Stimulated activated CD4-positive, alpha-beta T cell treated with anti-CD3 and anti-CD28 coated beads, TNF-alpha, amount 100 ng/mL, for 4 hours (primary cell): ENCODE data around the gene PICK1.
"Not testable (repeated sequence)": the region's sequence is repeated elsewhere in the genome, so short reads cannot be mapped to it uniquely, and the experiment has no call there.

Experiments used
- DNase-seq, 3 experiments: peaks; one replicate each; pipeline ENCODE4 v3.0.0-alpha.2; 2020; ENCODE audit warnings: low read depth in 3 of 3

PICK1 gene

DNA sequence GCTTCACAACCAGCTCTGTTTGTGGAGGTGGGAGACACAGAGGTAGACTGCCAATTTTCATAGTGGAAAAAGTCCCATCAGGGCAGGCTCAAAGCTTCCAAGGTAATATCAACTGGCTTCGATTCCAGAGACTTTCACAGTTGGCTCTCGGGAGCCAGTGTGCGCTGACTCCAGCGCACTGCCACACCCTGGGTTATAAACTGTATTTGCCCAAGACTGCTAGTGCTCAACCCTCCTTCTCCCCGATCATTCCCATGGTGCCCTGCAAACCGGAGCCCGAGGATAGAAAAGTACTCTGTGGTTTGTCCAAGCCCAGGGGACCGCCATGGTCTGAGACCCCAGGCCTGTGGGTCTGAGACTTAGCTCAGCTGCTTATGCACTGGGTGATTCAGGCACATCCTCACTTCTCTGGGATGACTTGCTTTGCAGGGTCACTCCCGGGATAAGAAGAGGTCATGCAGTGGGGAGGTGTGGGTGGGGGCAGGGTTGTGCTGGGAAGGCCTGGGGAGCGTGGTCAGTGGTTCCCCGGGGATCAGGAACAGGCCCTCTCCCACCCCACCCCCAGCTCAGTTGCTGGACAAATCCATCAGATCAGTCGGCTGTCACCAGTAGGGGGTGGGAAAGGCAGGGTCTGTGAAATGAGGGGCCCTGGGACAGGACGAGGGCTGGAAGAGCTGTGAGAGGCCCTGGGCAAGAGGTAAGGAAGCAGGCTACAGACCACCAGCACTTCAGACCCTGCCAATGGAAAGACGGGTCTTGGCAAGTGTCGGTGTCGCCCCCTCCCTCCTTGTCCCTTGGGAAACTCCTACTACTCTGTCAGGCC is 26.7 kb upstream of the PICK1 start:
- no peak for DNase-seq

DNA sequence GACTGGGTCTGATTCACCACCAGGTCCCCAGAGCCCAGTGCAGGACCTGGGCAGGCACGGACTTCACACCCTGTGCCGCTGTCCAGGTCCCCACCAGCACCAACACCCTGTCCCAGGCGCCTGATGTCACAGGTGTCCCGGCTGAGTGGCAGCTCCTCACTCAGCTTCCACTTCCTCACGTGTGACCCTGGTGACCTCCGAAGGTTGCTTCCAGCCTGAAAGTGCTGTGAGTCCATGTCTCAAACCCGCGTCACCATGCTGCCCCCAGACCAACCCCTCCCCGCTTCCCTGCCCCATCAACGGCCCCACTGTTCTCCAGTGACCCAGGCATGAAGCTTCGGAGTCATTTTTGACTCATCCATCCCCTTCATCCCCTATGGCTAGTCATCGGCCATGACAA is 25.7 kb upstream of the PICK1 start:
- DNase-seq, result no peak

DNA sequence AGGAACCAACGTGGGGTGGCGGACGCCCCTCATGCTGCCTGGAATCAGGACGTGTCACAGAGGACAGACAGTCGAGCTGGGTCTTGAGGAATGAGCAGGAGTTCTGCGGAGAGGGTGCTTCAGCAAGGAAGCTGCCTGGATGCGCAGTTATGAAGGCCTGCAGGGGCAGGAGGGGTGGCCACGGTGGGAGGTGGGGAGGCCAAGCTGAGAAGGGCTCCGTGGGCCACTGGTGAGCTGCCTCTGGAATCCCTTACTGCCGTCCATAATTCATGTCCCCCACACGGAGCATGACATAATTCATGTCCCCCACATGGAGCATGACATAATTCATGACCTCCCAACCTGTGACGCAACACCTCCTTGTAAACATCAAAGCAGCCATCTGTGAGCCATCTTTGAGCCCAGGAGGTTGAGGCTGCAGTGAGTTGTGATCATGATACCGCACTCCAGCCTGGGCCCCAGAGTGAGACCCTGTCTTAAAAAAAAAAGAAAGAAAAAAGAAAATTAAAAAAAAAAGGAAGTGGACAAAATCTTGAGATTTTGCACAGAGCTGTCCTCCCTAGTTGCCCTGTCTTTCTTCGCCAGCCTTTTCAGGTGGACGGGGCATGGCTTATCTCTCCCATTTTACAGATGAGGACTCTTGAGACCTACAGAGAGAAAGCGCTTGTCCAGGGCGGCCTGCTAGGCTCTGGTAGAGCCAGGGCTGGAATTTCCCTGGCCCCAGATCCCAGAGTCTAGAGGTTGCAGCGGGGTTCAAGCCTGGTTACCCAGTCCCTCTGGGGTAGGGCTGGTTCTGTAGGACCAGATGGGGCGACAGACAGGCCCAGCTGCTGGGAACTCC is 24.3 kb upstream of the PICK1 start:
- DNase-seq, result no peak

DNA sequence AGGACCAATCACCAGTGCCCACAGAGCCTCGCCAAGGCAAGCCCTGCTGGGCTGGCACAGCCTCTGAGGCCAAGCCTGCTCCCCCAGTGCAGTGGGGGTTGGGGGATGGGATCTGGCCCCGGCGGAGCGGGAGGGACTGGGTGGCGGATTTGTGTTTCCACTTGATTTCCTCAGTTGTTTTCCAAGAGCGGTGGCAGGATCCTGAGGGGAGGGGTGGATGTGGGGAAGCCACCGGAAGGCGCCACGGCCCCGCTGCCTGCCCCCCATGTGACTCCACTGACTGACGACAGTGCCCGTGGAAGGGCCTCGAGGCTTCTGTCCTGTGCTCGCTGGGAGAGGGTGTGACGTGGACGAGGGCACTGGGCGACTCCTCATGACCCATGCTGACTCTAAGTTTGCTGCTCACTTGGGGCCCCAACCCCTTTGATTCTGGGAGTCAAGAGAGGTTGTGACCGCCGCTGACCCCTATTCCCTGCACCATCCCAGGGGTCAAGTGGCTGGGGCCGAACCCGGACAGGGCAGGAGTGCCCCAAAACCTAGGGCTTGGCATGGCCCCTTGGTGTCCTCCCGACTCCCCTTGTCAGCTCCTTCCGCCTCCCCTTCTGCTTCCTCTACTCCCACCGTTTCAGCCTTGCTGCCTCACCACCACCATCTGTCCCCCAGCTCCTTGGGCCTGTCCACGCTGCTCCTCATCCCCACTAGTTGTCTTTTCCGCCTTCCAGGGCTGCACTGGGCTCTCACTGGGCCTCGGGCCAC is 23.5 kb upstream of the PICK1 start:
- no peak for DNase-seq

DNA sequence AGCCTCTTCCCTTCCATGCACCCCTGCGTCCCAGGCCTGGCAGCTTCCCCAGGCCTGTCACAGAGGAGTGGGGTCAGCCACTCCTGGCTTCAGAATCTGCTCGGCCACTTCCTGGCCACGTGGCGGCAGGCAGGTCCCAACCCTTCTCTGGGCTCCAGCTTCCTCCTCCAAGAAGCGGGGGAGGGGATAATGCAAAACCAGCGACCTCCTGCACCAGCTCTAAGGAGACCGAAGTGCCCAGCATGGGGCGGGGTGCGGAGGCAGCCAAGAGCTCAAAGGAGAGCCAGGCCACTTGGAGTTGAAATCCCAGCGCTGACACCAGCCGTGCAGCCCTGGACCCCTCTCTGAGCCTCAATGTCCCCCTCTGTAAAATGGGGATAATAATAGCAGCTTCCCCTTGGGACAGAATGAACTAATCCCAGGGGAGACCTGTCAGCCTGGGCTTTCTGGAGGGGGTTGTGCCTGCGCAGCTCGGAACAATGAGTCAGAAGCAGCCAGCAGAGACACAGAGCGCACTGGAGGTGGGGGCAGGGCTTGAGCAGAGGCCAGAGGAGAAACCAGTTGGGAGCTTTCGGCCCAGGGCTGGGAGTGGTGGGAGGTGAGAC is 22.8 kb upstream of the PICK1 start:
- no peak for DNase-seq

DNA sequence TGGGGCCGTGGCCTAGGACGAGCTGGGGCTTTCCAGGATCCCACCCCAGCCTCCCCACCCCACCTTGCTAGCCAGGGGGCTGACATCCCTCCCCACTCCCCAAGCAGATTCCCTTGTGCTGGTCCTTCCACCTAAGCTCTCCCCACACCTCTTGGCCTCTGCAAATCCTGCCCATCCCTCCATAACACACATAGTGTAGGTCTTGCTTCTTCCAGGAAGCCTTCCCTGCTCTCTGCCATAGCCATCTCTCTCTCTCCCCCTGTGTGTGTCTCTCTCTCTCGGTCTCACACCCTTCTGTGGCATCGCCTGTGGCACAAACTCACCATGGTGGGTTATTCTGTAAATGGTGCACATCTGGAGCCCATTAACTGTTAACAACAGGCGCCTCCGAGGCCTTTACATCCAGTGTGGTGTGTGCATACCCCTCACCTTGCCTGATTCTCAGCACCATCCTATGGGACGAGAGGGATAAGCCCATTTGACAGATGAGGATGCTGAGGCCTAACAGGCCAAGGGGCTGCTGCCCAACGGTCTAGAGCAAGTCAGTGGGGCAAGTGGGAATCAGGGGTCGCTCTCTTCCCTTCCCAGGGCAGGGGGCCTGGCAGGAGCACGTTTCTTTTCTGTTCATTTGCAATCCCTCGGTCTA is 22.2 kb upstream of the PICK1 start:
- no peak for DNase-seq

DNA sequence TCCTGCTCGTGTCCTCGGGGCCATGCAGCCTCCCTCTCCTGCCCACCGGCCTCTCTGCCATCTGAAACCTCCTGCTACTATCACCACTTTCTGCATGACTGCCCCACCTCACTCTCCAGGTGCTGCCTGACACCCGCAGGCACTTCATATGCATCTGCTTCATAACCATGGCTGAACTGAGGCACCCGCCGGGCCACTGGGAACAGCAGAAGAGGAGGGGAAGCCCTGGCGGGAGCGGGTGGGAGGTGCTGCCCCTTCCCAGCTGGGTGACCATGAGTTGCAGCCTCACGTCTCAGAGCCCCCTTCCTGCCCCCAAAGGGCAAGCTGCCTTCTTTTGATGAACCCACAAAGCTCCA is 21.7 kb upstream of the PICK1 start:
- DNase-seq, result no peak

DNA sequence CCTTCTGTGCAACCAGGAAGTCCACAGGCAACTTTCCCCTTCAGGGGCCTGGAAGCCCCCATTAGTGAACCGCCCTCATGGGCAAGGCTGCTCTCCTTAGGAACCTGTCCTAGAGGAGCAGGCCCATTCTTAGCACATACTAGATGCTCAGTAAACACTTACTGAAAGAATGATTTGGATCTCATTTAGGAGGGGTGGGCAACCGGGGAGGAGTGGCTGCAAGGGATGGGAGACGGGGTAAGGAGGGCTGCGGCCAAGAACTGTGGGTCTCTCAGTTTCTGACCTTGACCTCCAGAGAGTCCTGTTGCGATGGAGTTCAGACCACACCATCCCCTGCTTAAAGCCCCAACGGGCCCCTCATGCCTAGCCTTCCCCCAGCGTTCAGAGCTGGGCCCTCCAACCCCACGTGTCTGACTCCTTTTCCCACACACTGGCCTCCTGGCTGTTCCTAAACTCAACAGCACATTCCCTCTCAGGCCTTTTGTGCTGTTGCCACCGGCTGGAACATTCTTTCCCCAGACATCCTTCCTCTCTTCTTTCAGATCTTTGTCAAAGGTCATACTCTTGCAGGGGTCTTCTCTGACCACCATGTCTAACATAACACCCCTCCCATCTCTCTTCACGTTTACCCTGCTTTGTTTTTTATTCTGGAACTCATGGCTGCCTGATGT is 20.7 kb upstream of the PICK1 start:
- DNase-seq, result no peak

DNA sequence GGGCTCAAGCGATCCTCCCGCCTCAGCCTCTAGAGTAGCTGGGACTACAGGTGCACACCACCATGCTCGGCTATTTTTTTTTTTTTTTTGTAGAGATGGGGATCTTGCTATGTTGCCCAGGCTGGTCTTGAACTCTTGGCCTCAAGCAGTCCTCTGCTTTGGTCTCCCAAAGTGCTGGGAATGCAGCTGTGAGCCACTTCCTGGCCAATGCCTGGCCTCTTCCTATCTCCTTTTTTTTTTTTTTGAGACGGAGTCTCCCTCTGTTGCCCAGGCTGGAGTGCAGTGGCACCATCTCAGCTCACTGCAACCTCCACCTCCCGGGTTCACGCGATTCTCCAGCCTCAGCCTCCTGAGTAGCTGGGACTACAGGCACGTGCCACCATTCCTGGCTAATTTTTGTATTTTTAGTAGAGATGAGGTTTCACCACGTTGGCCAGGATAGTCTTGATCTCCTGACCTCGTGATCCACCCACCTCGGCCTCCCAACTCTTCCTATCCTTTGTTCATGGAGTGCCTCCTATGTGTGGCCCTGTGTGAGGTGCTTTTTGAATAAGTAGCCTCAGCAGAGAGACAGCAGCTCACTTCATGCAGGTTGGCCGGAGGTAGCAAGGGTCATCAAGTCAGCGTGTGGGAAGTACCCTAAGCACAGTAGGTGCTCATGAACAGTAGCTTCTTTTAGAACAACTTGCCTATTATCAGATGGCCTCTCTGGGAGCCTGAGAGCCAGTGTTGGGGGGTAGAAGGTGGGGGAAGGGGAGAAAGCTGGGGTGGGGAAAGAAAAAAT is 19.6 kb upstream of the PICK1 start:
- DNase-seq, result not testable (repeated sequence)

DNA sequence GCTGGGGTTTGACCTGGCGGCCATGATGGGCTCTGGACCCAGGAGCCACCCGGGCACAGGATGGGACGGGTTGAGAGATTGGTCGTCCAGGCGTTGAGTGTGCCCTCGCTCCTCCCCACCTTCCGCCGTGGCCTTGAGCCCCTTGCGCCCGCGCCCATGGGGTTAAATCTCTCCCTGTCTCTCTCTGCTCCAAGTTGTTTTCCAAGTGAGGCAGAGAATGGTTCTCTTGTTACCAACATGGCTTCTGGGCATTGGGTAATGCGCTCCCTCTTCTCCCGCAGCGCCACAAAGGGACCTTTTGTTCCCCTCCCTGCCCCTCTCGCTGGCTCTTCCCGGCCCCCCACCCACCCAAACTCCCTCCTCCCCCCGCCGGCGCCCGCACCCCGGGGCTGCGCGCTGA is 18.8 kb upstream of the PICK1 start:
- no peak for DNase-seq

DNA sequence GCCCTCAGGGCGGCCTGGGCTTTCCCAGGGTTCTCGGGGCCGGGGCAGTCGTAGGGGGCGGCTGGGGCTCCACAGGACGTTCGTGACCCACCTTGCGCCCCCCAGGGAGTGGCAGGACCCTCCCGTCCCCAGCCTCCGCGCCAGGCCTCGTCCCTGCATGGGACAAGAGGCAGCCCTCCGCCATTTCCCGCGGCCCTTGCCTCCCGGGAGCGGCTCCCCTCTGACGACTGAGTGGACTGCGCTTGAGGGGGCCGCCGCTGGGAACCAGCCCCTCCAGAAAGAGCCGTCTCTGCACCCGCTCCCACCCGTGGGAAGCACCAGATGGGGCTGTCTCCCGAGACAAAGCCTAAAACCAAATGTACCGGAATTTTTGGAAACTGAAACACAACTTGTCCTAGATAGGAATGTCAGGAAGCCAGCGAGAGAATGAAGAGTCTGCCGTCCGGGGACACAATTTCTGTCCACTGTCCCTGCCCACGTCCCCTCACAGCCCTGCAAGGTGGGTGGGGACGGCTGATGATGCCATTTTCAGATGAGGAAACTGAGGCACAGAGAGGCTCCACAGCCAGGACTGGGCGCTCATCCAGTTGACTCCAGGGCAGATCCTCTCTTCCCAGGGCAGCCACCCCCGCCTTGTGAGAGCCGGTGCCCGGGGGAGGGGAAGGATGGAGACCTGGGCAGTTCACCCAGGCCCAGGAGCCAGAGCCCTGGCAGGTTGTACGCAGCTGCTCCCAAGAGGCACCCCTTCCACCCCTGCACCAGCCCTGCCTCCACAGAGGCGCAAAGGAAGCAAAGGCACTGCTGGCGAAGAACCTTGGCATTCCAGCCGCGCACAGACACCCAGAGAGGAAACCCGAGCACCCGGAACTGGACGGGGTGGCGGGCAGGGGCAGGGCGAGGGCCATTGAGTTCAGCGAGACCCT is 18.1 kb upstream of the PICK1 start:
- DNase-seq, result no peak

DNA sequence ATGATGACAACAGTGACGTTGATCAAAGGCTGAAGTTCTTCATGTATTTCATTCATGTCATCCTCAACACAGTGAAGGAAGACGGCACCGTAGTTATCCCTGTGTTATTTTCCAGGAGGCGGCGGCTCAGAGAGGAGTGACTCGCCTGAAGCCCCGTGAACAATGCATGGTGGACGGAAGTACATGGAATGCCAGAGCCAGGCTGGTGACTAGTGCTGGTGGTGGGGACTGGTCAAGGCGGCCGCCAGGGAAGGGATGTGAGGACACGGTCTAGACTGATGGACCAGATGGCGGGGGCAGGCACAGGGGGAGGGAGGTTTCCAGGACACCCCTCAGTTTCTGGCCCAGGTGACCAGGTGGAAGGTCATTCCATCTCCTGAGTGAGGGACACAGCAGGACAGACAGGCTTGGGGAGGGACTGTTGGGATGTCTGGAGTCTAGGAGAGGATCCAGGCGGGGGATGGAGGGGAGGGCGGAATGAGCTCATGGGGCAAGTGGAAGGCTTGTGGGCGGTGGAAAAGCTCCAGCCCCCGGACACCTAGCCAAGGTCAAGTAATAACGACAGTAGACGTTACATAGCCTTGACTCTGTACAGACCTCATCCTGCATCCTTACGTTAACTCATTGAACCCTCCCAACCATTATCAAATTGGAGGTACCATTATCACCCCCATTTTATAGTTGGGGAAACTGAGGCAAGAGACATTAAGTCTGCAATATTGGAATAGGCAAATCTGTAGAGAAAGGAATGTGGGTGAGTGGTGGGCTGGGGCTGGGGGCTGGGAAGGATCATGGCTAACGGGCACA is 16.0 kb upstream of the PICK1 start:
- DNase-seq, result no peak

DNA sequence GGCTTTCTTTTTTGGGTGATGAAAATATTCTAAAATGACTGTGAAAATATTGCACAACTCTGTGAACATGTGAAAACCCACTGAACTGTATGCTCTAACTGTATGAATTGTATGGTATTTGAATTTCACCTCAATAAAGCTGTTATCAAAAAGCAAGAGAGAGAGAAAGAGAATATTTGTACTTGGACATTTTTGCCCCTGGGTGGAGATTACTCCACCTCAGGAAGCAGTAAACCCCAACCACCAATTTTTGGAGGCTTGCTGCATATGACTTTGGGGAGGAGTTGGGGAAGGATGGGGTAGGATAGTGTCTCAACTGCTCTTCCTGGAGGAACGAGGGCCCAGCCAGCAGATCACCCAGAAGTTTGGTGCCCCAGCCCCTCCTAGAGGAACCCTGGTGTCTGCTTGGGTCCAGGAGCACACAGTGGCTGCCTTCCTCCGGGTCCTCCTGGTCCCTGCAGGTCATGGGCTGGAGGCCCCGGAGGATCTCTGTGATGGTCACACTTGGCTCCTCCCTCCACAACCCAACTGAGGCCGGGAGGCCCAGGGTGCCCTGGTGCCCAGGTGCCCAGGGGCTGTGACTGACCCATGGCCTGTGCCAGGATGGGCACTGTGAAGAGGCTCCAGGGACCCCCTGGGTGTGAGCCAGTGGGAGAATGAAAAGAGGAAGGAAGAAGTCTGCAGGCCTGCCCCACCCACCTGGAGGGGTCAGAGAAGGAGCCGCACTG is 15.3 kb upstream of the PICK1 start:
- no peak for DNase-seq

DNA sequence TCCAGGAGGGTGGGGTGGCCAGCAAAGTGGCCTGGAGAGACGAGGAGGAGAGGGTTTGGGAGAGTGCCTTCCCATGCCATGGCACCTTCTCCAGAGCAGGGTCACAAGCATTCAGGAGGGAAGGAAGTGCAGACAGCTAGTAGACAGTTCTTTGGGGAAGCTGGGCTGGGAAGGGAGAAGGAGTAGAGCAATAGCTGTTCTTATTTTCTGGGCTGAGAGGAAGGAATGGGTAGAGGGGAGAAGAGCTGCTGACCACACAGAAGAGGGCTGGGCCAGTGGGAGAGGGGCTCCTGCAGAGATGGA is 14.8 kb upstream of the PICK1 start:
- DNase-seq, result no peak

DNA sequence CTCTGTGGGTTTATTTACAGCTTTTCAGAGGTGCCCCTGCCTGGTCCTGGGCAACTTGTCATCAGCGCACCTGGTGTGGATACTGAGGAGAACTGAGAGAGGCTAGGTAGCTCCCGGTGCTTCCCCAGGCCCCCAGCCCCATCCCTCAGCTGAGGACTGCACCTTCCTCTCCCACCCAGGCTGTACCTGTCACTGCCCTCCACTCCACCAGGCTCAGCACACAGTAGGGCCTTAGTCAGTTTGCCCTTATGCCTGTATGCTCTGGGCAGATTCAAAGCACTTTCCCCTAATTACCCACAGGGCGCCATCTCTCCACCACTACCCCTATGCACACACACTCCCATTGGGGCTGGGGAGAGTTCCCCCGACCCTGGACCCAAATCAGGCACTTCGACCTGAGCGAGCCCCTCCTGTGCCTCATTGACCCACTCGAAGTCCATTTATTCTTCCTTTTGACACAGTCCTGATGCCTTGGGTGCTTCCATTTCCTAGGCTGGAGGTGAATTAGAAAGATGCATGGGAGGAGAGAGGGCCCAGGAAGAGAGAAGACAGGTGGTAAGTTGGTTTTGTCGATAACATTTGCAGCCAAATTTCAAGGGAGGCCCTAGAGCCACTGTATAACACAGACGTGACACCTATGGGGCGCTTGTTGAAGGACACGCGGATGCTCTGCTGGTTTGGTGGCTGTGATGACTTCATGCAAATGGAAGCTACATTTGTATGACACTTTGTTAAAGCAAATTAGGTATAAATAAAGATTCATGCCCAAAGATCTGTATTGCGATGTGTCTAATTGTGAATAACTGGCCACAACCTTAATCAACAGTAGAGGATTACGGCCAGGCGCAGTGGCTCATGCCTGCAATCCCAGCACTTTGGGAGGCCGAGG is 13.8 kb upstream of the PICK1 start:
- no peak for DNase-seq

DNA sequence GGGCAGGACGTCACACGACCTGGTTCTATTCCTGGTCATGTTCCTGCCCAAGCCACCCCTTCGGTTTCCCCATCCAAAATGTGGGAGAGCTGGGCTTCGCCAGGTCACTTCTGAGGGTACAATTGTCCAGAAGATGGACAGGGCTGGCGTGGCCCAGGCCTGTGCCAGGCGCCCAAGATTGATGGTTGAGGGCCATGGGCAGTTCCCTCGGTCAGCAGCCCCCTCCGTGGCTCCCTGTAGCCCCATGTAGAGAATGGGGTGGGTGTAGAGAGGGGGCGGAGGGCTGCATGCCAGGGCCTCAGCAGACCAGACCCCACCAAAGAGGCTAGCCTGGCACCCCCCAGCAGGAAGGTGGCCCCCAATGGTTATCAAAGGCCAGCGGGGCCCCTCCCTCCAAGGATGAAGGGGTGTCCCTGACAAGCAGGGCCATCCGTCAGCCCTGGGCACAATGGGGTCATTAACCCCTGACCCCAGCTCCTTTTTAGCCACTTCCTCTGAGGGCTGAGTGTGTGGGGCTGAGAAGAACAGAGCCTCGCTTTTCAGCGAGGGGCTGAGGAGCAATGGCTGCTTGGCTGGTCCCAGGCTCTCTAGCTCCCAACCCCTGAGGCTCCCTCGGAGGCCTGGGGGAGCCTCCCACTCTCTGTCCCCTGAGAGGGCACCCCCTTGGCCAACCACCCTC is 11.0 kb upstream of the PICK1 start:
- no peak for DNase-seq
